Brain microvascular endothelial cell (primary cell): ENCODE results near the gene UNC5B.

ENCODE experiments used
- DNase-seq: peaks from one replicate; pipeline ENCODE4 v3.0.0-alpha.2; 2020
- H3K27ac ChIP-seq: fragments of 250-450 bp; sonication (Bioruptor Pico); 2 replicates; pipeline ENCODE4 v1.5.1; 2020; ENCODE audit warnings: mild to moderate bottlenecking, moderate library complexity
- H3K27me3 ChIP-seq: fragments of 250-450 bp; sonication (Bioruptor Pico); replicated peaks from 2 replicates; pipeline ENCODE4 v1.5.1; 2020; ENCODE audit warnings: mild to moderate bottlenecking
- H3K36me3 ChIP-seq: fragments of 250-450 bp; sonication (Bioruptor Pico); replicated peaks from 2 replicates; pipeline ENCODE4 v1.5.1; 2020; ENCODE audit warnings: mild to moderate bottlenecking
- H3K4me3 ChIP-seq: 2 replicates; pipeline ENCODE4 v1.5.1; 2011; ENCODE audit warnings: low read depth, mild to moderate bottlenecking, control low read depth, low read length, moderate library complexity
- in situ Hi-C: cut with HindIII; loops from 2 replicates; pipeline ENCODE4 v1.10.0; 2017; ENCODE audit warnings: low sequenced_read_pairs, low pct_ligation_motif_present
- TF ChIP-seq, protein P1 (sequence below): IDR thresholded peaks from 2 replicates; pipeline ENCODE4 v1.5.1; 2011; ENCODE audit warnings: low read depth, mild to moderate bottlenecking, moderate library complexity, low read length, control low read depth, inconsistent platforms; ENCODE audit errors: missing control alignments

The UNC5B gene

DNA sequence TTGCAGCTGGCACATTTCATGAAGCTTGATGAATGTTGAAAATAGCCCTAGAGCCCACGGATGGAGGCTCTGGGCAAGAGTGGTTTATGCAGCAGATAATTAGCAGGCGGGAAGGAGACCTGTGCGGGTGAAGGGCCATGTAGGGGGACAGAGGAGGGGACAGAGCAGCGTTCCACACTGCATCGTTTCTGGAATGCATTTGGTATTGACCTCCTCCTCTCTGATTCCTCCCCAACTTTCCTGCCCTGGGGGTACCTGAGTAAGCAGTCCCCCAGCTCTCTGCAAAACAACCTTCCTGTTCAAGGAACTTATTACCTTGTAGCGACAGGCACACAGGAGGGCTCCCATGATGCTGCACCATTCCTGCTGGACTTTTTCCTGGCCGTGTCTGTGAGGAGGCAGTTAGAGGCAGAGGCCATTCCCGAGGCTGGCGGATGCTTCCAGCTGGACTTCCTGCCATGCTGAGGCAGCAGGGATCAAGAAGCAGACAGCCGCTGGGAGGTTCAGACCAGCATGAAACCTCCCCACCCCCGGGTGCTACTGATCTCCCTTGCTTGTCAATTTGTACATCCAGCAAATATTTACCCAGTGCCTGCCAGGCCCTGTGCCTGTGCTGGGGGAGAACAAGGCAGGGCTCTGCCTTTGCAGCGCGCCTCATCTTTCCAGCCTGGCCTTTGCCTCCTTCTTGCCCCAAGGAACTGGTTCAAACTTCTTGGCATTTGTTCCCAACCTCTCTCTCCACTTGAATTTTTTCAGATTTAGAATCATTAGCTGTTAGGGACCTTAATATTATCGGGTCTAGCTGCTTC, 135.4 kb downstream of the UNC5B start:
- Histone ChIP-seq H3K27ac (no peak overlapping the region), H3K27me3 (no peaks in the 10 kb centered on the region), H3K36me3 (no peaks in the 10 kb centered on the region), H3K4me3 (no peak overlapping the region)
- TF ChIP-seq, protein P1, sequence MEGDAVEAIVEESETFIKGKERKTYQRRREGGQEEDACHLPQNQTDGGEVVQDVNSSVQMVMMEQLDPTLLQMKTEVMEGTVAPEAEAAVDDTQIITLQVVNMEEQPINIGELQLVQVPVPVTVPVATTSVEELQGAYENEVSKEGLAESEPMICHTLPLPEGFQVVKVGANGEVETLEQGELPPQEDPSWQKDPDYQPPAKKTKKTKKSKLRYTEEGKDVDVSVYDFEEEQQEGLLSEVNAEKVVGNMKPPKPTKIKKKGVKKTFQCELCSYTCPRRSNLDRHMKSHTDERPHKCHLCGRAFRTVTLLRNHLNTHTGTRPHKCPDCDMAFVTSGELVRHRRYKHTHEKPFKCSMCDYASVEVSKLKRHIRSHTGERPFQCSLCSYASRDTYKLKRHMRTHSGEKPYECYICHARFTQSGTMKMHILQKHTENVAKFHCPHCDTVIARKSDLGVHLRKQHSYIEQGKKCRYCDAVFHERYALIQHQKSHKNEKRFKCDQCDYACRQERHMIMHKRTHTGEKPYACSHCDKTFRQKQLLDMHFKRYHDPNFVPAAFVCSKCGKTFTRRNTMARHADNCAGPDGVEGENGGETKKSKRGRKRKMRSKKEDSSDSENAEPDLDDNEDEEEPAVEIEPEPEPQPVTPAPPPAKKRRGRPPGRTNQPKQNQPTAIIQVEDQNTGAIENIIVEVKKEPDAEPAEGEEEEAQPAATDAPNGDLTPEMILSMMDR, result no peak
- in situ Hi-C loops, result no loop called here
- DNase-seq, result no peak

DNA sequence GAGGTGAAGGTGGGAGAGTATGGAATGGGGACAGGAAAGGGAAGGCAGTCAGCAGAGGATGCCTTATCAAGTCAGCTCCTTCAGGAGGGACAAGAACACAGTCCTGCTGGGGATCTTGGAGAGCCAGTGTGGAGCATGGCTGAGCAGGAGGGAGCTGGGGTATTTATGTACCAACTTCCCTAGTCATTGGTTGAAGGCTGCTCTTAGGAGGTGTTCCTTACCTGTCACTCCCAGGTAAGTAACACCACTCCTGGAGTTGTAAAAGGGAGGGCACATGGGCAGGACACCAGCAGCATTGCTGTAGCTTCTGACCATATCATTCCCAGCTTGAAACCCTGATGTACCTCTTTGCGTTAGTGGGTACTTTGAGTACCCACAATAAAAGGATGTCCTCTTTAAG, 136.5 kb downstream of the UNC5B start:
- TF ChIP-seq, protein P1, result no peak

DNA sequence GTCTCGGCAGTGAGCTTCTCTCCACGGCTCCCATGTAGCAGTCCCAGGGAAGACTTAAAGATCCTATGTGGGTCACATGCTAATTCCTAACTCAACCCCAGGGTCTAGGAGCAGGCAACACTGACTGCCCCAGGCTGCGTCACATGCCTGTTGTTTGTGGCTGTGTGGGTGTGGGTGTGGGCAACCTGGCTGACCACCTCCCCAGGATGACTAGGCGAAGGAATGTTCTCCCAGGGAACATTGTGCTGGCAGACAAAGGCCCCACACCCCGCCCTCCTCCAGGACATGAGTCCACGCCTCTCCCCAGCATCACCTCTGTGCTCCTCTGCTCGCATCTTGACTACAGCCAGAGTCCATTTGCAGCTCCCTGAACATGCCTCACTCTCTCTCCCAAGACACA, 137.0 kb downstream of the UNC5B start:
- in situ Hi-C loops, result no loop called here
- DNase-seq, result no peak
- Histone ChIP-seq H3K27me3 (no peaks in the 10 kb centered on the region), H3K36me3 (no peaks in the 10 kb centered on the region), H3K4me3 (no peak overlapping the region), H3K27ac (no peak overlapping the region)
- TF ChIP-seq, protein P1, result no peak

More for the DNA sequence above, 136.5 kb downstream of the UNC5B start:
- H3K27me3 ChIP-seq, result no peaks in the 10 kb centered on the region
- no peak overlapping the region for H3K27ac ChIP-seq
- no peaks in the 10 kb centered on the region for H3K36me3 ChIP-seq
- no peak overlapping the region for H3K4me3 ChIP-seq
- in situ Hi-C loops, result no loop called here
- no peak for DNase-seq

DNA sequence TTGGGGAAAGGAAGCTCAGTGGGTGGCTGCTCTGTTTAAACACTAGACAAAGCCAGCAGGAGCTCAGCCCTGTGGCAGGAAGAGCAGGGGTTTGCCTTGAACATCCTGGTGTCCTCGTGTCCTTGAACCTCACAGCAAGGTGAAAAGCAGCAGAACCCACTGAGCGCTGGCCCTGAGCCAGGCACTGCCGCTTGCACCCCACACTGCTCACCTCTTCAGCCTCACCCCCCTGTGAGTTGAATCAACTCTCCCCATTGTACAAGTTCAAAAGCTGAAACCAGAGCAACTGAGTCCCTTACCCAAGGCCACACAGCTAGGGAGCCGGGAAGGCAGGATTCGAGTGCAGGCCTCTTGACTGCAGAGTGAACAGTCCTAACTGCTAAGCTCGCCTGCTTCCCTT, 138.7 kb downstream of the UNC5B start:
- TF ChIP-seq, protein P1, result no peak
- in situ Hi-C loops, result no loop called here
- no peak for DNase-seq
- Histone ChIP-seq H3K36me3 (no peaks in the 10 kb centered on the region), H3K27me3 (no peaks in the 10 kb centered on the region), H3K4me3 (no peak overlapping the region), H3K27ac (no peak overlapping the region)

DNA sequence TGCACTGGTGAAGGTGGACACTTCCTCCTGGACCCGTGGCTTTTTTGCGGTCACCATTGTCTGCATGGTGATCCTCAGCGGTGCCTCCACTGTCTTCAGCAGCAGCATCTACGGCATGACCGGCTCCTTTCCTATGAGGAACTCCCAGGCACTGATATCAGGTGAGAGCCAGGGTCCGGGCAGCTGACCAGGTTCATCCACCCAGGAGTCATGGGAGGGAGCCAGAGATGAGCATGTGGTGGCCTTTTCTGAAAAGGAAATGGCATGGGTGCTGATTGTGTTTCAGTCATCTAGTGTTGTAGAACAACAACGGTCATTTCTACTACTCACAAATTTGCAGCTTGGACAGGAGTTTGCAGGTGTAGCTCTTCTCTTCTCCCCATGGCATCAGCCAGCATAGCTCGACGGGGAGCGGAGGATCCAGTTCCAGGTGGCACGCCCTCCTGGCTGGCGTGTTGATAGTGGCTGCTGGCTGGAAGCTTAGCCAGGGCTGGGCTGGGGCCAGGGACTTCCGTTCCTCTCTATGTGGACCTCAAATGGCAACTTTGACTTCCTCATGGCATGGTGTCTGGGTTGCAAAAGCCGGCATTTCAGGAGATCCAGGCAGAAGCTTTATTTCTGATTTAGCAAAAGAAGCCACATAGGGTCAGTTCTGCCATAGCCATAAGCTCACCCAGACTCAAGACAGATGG, 139.4 kb downstream of the UNC5B start:
- no peaks in the 10 kb centered on the region for H3K36me3 ChIP-seq
- no peak overlapping the region for H3K27ac ChIP-seq
- DNase-seq, result no peak
- H3K27me3 ChIP-seq, result no peaks in the 10 kb centered on the region
- no peak overlapping the region for H3K4me3 ChIP-seq
- in situ Hi-C loops, result no loop called here
- TF ChIP-seq, protein P1, result no peak
